ENCODE data around the gene EXD3.

The EXD3 gene

GRCh38 chr9:137313956-137314560 lies 108.9 kb downstream of the EXD3 start:
- DNase-seq: no peak

GRCh38 chr9:137313326-137313936 lies 109.5 kb downstream of the EXD3 start:
- DNase-seq: no peak

- DNase-seq: no peak
These were observed 110.1 kb downstream of the EXD3 start for GRCh38 chr9:137312852-137313325.

GRCh38 chr9:137311986-137312851 lies 110.7 kb downstream of the EXD3 start:
- no peak for DNase-seq

- DNase-seq: peak; percentile 49
These were observed 111.6 kb downstream of the EXD3 start for GRCh38 chr9:137311171-137311985.

- DNase-seq: no peak
These were observed 112.5 kb downstream of the EXD3 start for GRCh38 chr9:137310189-137311052.

GRCh38 chr9:137309368-137310188 lies 113.4 kb downstream of the EXD3 start:
- DNase-seq: no peak

GRCh38 chr9:137308057-137308619 lies 114.8 kb downstream of the EXD3 start:
- no peak for DNase-seq

GRCh38 chr9:137307255-137308056 lies 115.5 kb downstream of the EXD3 start:
- no peak for DNase-seq

GRCh38 chr9:137306850-137307254 lies 116.1 kb downstream of the EXD3 start:
- DNase-seq: no peak

- no peak for DNase-seq
These were observed 116.7 kb downstream of the EXD3 start for GRCh38 chr9:137306066-137306849.

GRCh38 chr9:137305798-137306065 lies 117.2 kb downstream of the EXD3 start:
- no peak for DNase-seq

- no peak for DNase-seq
These were observed 117.7 kb downstream of the EXD3 start for GRCh38 chr9:137305060-137305797.

- no peak for DNase-seq
These were observed 118.4 kb downstream of the EXD3 start for GRCh38 chr9:137304383-137305059.

GRCh38 chr9:137303893-137304382 lies 119.0 kb downstream of the EXD3 start:
- DNase-seq: no peak

- DNase-seq: no peak
These were observed 119.6 kb downstream of the EXD3 start for GRCh38 chr9:137303151-137303892.

Measured in COR-L47 (cell line).